Stimulated activated CD8-positive, alpha-beta memory T cell treated with anti-CD3 and anti-CD28 coated beads, Interleukin-7, amount 100 ng/mL, for 4 hours (primary cell): ENCODE results near the gene KCNN3.

Experiments
- DNase-seq, 2 donors: peaks; one replicate each; pipeline ENCODE4 v3.0.0-alpha.2; 2020; ENCODE audit warnings: low read depth in 2 of 2

KCNN3 gene

GRCh38 chr1:154749078-154749760 lies 120.9 kb downstream of the KCNN3 start:
- no peak for DNase-seq

- DNase-seq, result no peak
Observed at GRCh38 chr1:154748405-154748775, 121.7 kb downstream of the KCNN3 start.

GRCh38 chr1:154747740-154748404 lies 122.2 kb downstream of the KCNN3 start:
- peak; percentile 39 to 44 for DNase-seq

GRCh38 chr1:154747380-154747739 lies 122.7 kb downstream of the KCNN3 start:
- no peak for DNase-seq

- DNase-seq, result no peak
Observed at GRCh38 chr1:154746622-154747299, 123.3 kb downstream of the KCNN3 start.

GRCh38 chr1:154745750-154746425 lies 124.2 kb downstream of the KCNN3 start:
- DNase-seq, result no peak

- no peak for DNase-seq
Observed at GRCh38 chr1:154745286-154745731, 124.8 kb downstream of the KCNN3 start.

- DNase-seq, result no peak
Observed at GRCh38 chr1:154744352-154745035, 125.6 kb downstream of the KCNN3 start.

GRCh38 chr1:154743526-154744036 lies 126.5 kb downstream of the KCNN3 start:
- no peak for DNase-seq

GRCh38 chr1:154742606-154743005 lies 127.5 kb downstream of the KCNN3 start:
- DNase-seq, result no peak

GRCh38 chr1:154741741-154742495 lies 128.2 kb downstream of the KCNN3 start:
- no peak for DNase-seq

- no peak for DNase-seq
Observed at GRCh38 chr1:154741327-154741726, 128.8 kb downstream of the KCNN3 start.

GRCh38 chr1:154739654-154740053 lies 130.4 kb downstream of the KCNN3 start:
- no peak for DNase-seq

- DNase-seq, result peak in 1 of 2 donors; percentile 36
Observed at GRCh38 chr1:154736841-154737240, 133.2 kb downstream of the KCNN3 start.

- DNase-seq, result no peak
Observed at GRCh38 chr1:154735804-154736168, 134.3 kb downstream of the KCNN3 start.

- no peak for DNase-seq
Observed at GRCh38 chr1:154735061-154735803, 134.8 kb downstream of the KCNN3 start.

GRCh38 chr1:154733621-154734020 lies 136.5 kb downstream of the KCNN3 start:
- no peak for DNase-seq

- no peak for DNase-seq
Observed at GRCh38 chr1:154730986-154731489, 139.0 kb downstream of the KCNN3 start.

GRCh38 chr1:154730259-154730658 lies 139.8 kb downstream of the KCNN3 start:
- DNase-seq, result no peak

- no peak for DNase-seq
Observed at GRCh38 chr1:154729577-154729976, 140.5 kb downstream of the KCNN3 start.
